GM23338 (cell line): ENCODE results near the gene TAF4. TPM values are rescaled to one million over a fixed set of nuclear protein-coding genes. Genes with fewer than 3 reads are reported as not detected.

Experiments used
- ATAC-seq: fragments of 200-7000 bp; cut with Tn5 transposase; 3 replicates; pipeline ENCODE4 v1.9.1; 2020
- DNase-seq: peaks from one replicate; pipeline ENCODE4 v3.0.0-alpha.2; 2015; ENCODE audit warnings: low spot score
- H2AFZ ChIP-seq: fragments of 200-600 bp; sonication (generic); 2 replicates; pipeline ENCODE4 v1.8.0; 2016; ENCODE audit warnings: antibody characterized with exemption, mild to moderate bottlenecking, moderate library complexity
- H3F3A ChIP-seq: fragments of 200-600 bp; sonication (generic); replicated peaks from 2 replicates; pipeline ENCODE4 v1.8.0; 2017; ENCODE audit warnings: antibody characterized with exemption, mixed run types, low read depth
- H3K27ac ChIP-seq: fragments of 200-600 bp; sonication (generic); 2 replicates; pipeline ENCODE4 v1.6.1; 2016; ENCODE audit warnings: low read depth
- H3K27me3 ChIP-seq: fragments of 200-600 bp; sonication (generic); 2 replicates; pipeline ENCODE4 v1.8.0; 2016; ENCODE audit warnings: mild to moderate bottlenecking, mixed run types, moderate library complexity; ENCODE audit not compliant: insufficient read depth
- H3K36me3 ChIP-seq: fragments of 200-600 bp; sonication (generic); 2 replicates; pipeline ENCODE4 v1.8.0; 2016; ENCODE audit warnings: mild to moderate bottlenecking; ENCODE audit not compliant: insufficient read depth
- H3K4me1 ChIP-seq: fragments of 200-600 bp; sonication (generic); 2 replicates; pipeline ENCODE4 v1.8.0; 2016; ENCODE audit warnings: mild to moderate bottlenecking, moderate library complexity; ENCODE audit not compliant: insufficient read depth
- H3K4me2 ChIP-seq: fragments of 200-600 bp; sonication (generic); 2 replicates; pipeline ENCODE4 v1.7.1; 2017; ENCODE audit warnings: mixed run types
- H3K4me3 ChIP-seq: fragments of 200-600 bp; sonication (generic); 2 replicates; pipeline ENCODE4 v1.6.1; 2016; ENCODE audit warnings: mixed run types
- H3K79me2 ChIP-seq: fragments of 200-600 bp; sonication (generic); replicated peaks from 2 replicates; pipeline ENCODE4 v1.8.0; 2017; ENCODE audit warnings: mild to moderate bottlenecking; ENCODE audit not compliant: insufficient read depth
- H3K9me2 ChIP-seq: fragments of 200-600 bp; sonication (generic); 2 replicates; pipeline ENCODE4 v1.8.0; 2017; ENCODE audit not compliant: insufficient read depth
- H4K20me1 ChIP-seq: fragments of 200-600 bp; sonication (generic); replicated peaks from 2 replicates; pipeline ENCODE4 v1.8.0; 2017; ENCODE audit warnings: mild to moderate bottlenecking; ENCODE audit not compliant: insufficient read depth
- H3K27ac Mint-ChIP-seq: 2 replicates; pipeline ENCODE4 v1.8.0; 2020; ENCODE audit warnings: inconsistent platforms, mild to moderate bottlenecking, moderate library complexity, mixed read lengths
- H3K27me3 Mint-ChIP-seq: 3 replicates; pipeline ENCODE4 v1.8.0; 2022; ENCODE audit warnings: low read depth, mild to moderate bottlenecking, moderate library complexity, mixed read lengths, inconsistent platforms; ENCODE audit not compliant: insufficient read depth, poor library complexity
- H3K36me3 Mint-ChIP-seq: 3 replicates; pipeline ENCODE4 v1.8.0; 2021; ENCODE audit warnings: low read depth, mild to moderate bottlenecking, inconsistent platforms, moderate library complexity, mixed read lengths
- H3K4me1 Mint-ChIP-seq: 3 replicates; pipeline ENCODE4 v1.8.0; 2020; ENCODE audit warnings: mild to moderate bottlenecking, inconsistent platforms, mixed read lengths
- H3K4me3 Mint-ChIP-seq: 3 replicates; pipeline ENCODE4 v1.8.0; 2021; ENCODE audit warnings: moderate library complexity, mild to moderate bottlenecking, inconsistent platforms, mixed read lengths
- H3K9me3 Mint-ChIP-seq: 3 replicates; pipeline ENCODE4 v1.8.0; 2020; ENCODE audit warnings: moderate library complexity, mild to moderate bottlenecking, inconsistent platforms, mixed read lengths
- CREB1 ChIP-seq: fragments of 250-450 bp; sonication (Bioruptor Pico); IDR thresholded peaks from 2 replicates; pipeline ENCODE4 v1.5.0; 2020; ENCODE audit warnings: low read depth, mild to moderate bottlenecking, moderate library complexity
- EZH2 ChIP-seq: fragments of 200-600 bp; sonication (generic); IDR thresholded peaks from one replicate; pipeline ENCODE4 v1.8.0; 2017; ENCODE audit warnings: antibody characterized with exemption, mild to moderate bottlenecking, low read depth; ENCODE audit not compliant: unreplicated experiment
- JUNB ChIP-seq: IDR thresholded peaks from one replicate; pipeline ENCODE4 v1.6.1; 2016; ENCODE audit warnings: antibody characterized with exemption; ENCODE audit not compliant: unreplicated experiment
- NANOG ChIP-seq: IDR thresholded peaks from 2 replicates; pipeline ENCODE4 v1.6.1; 2016; ENCODE audit warnings: antibody characterized with exemption, borderline replicate concordance
- POLR2AphosphoS5 ChIP-seq: IDR thresholded peaks from 2 replicates; pipeline ENCODE4 v1.6.1; 2016; ENCODE audit warnings: antibody characterized with exemption, low read depth
- STAT1 ChIP-seq: IDR thresholded peaks from one replicate; pipeline ENCODE4 v1.6.1; 2016; ENCODE audit warnings: antibody characterized with exemption; ENCODE audit not compliant: unreplicated experiment
- ZNF331 ChIP-seq: fragments of 250-450 bp; sonication (Bioruptor Pico); IDR thresholded peaks from 2 replicates; pipeline ENCODE4 v1.5.0; 2020; ENCODE audit warnings: low read depth, mild to moderate bottlenecking, moderate library complexity
- polyA plus RNA-seq: library from polyadenylated mRNA; unstranded; fragments of >200 nt; fragmentation: Nextera tagmentation; extraction: Ambion mirVana; gene quantifications from 2 replicates; pipeline ENCODE4 v1.2.1, GENCODE V29; 2016
- total RNA-seq: library from RNA; depleted of rRNA; stranded (reverse); fragments of >200 nt; shearing (Covaris generic); gene quantifications from 2 replicates; pipeline ENCODE4 v1.2.3, GENCODE V29; 2014
- TF ChIP-seq, protein P1 (sequence below): IDR thresholded peaks from 2 replicates; pipeline ENCODE4 v1.6.1; 2016; ENCODE audit warnings: antibody characterized with exemption
- TF ChIP-seq, protein P2 (sequence below), 2 experiments: fragments of 200-600 bp in 1 of 2; sonication (generic) in 1 of 2; conservative IDR thresholded peaks; 2 replicates each; pipeline versions ENCODE4 v1.5.1 to v1.6.1; 2016 to 2017; ENCODE audit warnings: antibody characterized with exemption in 2 of 2, low read depth in 2 of 2, mild to moderate bottlenecking in 2 of 2, moderate library complexity in 1 of 2
- TF ChIP-seq, protein P3 (sequence below): fragments of 250-450 bp; sonication (Bioruptor Pico); IDR thresholded peaks from 2 replicates; pipeline ENCODE4 v1.5.0; 2020; ENCODE audit warnings: mild to moderate bottlenecking, moderate library complexity
- TF ChIP-seq, protein P4 (sequence below): IDR thresholded peaks from one replicate; pipeline ENCODE4 v1.6.1; 2018; ENCODE audit warnings: antibody characterized with exemption; ENCODE audit not compliant: unreplicated experiment

Gene TAF4
- total and polyA plus RNA-seq, 2 experiments from 2014 or later = 7.2 to 60.0 TPM

DNA sequence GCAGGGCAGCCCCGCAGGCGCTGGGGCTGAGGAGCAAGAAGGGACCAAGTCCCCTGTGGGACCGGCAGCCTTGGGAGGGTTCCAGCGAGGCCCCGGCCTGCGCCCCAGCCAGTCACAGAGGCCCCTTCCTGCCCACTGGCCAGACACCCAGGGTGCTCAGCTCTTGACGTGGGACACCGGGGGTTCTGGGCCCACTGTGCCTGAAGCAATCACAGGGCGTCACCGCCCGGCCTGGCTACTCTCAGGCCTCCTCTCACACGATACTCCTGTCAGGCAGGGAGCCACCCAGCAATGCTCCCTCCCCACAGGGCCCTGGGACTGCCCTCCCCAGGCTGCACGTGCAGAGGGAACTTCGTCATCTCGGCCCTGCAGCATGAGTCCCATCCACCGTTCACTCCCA is 14.5 kb downstream of the TAF4 start (continued):
- TF ChIP-seq EZH2 (no peak), JUNB (no peak), POLR2AphosphoS5 (no peak)
- TF ChIP-seq, protein P1, sequence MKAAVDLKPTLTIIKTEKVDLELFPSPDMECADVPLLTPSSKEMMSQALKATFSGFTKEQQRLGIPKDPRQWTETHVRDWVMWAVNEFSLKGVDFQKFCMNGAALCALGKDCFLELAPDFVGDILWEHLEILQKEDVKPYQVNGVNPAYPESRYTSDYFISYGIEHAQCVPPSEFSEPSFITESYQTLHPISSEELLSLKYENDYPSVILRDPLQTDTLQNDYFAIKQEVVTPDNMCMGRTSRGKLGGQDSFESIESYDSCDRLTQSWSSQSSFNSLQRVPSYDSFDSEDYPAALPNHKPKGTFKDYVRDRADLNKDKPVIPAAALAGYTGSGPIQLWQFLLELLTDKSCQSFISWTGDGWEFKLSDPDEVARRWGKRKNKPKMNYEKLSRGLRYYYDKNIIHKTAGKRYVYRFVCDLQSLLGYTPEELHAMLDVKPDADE = no peak
- TF ChIP-seq, protein P2, sequence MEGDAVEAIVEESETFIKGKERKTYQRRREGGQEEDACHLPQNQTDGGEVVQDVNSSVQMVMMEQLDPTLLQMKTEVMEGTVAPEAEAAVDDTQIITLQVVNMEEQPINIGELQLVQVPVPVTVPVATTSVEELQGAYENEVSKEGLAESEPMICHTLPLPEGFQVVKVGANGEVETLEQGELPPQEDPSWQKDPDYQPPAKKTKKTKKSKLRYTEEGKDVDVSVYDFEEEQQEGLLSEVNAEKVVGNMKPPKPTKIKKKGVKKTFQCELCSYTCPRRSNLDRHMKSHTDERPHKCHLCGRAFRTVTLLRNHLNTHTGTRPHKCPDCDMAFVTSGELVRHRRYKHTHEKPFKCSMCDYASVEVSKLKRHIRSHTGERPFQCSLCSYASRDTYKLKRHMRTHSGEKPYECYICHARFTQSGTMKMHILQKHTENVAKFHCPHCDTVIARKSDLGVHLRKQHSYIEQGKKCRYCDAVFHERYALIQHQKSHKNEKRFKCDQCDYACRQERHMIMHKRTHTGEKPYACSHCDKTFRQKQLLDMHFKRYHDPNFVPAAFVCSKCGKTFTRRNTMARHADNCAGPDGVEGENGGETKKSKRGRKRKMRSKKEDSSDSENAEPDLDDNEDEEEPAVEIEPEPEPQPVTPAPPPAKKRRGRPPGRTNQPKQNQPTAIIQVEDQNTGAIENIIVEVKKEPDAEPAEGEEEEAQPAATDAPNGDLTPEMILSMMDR (conservative IDR thresholded peaks at IDR 0.05; ENCODE audit: low read depth in 2 of 2) = no peak

DNA sequence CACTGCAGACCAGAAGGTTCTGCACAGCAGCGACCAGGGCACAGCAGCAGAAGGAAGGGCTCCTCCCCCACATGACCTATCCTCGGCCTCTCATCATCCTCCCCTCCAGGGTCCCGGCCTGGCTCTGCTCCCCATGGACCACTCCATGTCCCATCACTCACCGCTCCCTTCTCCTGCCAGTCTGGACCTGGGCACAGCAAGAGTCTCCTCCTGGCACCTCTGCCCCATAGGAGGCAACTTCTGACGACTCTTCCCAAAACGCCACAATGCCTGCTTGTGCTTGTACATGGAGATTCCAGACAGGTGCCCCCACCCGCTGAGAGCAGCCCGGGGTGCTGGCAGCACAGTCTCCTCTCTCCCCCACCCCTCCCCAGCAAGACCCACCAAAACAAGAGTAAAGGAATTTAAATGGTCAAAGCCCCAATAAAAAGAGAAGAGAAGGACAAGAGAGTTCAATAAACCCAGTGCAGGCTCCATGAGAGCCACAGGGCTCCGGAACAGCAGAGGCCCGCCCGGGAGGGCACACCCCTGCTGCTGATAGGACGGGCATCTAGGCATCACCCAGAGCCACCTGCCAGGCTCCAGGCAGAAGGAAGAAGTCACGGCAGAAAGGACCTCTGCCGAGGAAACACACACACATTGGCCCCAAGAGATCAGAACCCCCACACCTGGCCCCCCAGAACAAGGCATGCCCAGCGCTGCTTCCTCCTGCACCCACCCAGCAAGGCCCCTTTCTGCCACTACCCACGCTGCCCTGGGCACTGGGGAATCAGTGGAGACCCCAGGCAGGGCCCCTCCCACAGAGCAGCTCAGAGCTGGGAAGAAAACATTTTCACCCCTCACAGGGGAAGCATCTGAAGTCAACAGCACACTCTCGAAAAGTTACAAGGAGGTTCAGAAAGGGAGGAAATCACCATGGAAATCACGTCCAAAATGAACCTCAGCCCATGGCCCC is 15.2 kb downstream of the TAF4 start:
- H3K4me3 Mint-ChIP-seq = no peak overlapping the region
- no peaks in the 10 kb centered on the region for H3K9me3 Mint-ChIP-seq
- H3K4me1 Mint-ChIP-seq = peaks cover 53% of the 10 kb centered on the region
- no peak overlapping the region for H3K27ac ChIP-seq
- H3K27me3 Mint-ChIP-seq = peaks cover 22% of the 10 kb centered on the region
- no peaks in the 10 kb centered on the region for H3K27me3 ChIP-seq
- H3K4me3 ChIP-seq = no peak overlapping the region
- peaks cover 16% of the 10 kb centered on the region for H3K36me3 Mint-ChIP-seq
- H4K20me1 ChIP-seq = peaks cover 57% of the 10 kb centered on the region
- DNase-seq = no peak
- H3K9me2 ChIP-seq = no peaks in the 10 kb centered on the region
- H3K36me3 ChIP-seq = no peaks in the 10 kb centered on the region
- H3F3A ChIP-seq = no peaks in the 10 kb centered on the region
- no peak for ATAC-seq
- peaks cover 99% of the 10 kb centered on the region for H3K79me2 ChIP-seq
- peaks cover 21% of the 10 kb centered on the region for H3K4me1 ChIP-seq
- no peak overlapping the region for H3K4me2 ChIP-seq
- no peak overlapping the region for H2AFZ ChIP-seq
- no peak overlapping the region for H3K27ac Mint-ChIP-seq
- TF ChIP-seq, protein P3, sequence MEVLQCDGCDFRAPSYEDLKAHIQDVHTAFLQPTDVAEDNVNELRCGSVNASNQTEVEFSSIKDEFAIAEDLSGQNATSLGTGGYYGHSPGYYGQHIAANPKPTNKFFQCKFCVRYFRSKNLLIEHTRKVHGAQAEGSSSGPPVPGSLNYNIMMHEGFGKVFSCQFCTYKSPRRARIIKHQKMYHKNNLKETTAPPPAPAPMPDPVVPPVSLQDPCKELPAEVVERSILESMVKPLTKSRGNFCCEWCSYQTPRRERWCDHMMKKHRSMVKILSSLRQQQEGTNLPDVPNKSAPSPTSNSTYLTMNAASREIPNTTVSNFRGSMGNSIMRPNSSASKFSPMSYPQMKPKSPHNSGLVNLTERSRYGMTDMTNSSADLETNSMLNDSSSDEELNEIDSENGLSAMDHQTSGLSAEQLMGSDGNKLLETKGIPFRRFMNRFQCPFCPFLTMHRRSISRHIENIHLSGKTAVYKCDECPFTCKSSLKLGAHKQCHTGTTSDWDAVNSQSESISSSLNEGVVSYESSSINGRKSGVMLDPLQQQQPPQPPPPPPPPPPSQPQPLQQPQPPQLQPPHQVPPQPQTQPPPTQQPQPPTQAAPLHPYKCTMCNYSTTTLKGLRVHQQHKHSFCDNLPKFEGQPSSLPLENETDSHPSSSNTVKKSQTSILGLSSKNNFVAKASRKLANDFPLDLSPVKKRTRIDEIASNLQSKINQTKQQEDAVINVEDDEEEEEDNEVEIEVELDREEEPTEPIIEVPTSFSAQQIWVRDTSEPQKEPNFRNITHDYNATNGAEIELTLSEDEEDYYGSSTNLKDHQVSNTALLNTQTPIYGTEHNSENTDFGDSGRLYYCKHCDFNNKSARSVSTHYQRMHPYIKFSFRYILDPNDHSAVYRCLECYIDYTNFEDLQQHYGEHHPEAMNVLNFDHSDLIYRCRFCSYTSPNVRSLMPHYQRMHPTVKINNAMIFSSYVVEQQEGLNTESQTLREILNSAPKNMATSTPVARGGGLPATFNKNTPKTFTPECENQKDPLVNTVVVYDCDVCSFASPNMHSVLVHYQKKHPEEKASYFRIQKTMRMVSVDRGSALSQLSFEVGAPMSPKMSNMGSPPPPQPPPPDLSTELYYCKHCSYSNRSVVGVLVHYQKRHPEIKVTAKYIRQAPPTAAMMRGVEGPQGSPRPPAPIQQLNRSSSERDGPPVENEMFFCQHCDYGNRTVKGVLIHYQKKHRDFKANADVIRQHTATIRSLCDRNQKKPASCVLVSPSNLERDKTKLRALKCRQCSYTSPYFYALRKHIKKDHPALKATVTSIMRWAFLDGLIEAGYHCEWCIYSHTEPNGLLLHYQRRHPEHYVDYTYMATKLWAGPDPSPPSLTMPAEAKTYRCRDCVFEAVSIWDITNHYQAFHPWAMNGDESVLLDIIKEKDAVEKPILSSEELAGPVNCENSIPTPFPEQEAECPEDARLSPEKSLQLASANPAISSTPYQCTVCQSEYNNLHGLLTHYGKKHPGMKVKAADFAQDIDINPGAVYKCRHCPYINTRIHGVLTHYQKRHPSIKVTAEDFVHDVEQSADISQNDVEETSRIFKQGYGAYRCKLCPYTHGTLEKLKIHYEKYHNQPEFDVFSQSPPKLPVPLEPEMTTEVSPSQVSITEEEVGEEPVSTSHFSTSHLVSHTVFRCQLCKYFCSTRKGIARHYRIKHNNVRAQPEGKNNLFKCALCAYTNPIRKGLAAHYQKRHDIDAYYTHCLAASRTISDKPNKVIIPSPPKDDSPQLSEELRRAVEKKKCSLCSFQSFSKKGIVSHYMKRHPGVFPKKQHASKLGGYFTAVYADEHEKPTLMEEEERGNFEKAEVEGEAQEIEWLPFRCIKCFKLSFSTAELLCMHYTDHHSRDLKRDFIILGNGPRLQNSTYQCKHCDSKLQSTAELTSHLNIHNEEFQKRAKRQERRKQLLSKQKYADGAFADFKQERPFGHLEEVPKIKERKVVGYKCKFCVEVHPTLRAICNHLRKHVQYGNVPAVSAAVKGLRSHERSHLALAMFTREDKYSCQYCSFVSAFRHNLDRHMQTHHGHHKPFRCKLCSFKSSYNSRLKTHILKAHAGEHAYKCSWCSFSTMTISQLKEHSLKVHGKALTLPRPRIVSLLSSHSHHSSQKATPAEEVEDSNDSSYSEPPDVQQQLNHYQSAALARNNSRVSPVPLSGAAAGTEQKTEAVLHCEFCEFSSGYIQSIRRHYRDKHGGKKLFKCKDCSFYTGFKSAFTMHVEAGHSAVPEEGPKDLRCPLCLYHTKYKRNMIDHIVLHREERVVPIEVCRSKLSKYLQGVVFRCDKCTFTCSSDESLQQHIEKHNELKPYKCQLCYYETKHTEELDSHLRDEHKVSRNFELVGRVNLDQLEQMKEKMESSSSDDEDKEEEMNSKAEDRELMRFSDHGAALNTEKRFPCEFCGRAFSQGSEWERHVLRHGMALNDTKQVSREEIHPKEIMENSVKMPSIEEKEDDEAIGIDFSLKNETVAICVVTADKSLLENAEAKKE = no peak
- TF ChIP-seq ZNF331 (CRISPR knock-in tag) = no peak
- no peak for TF ChIP-seq STAT1
- no peak for TF ChIP-seq NANOG
- TF ChIP-seq, protein P4, sequence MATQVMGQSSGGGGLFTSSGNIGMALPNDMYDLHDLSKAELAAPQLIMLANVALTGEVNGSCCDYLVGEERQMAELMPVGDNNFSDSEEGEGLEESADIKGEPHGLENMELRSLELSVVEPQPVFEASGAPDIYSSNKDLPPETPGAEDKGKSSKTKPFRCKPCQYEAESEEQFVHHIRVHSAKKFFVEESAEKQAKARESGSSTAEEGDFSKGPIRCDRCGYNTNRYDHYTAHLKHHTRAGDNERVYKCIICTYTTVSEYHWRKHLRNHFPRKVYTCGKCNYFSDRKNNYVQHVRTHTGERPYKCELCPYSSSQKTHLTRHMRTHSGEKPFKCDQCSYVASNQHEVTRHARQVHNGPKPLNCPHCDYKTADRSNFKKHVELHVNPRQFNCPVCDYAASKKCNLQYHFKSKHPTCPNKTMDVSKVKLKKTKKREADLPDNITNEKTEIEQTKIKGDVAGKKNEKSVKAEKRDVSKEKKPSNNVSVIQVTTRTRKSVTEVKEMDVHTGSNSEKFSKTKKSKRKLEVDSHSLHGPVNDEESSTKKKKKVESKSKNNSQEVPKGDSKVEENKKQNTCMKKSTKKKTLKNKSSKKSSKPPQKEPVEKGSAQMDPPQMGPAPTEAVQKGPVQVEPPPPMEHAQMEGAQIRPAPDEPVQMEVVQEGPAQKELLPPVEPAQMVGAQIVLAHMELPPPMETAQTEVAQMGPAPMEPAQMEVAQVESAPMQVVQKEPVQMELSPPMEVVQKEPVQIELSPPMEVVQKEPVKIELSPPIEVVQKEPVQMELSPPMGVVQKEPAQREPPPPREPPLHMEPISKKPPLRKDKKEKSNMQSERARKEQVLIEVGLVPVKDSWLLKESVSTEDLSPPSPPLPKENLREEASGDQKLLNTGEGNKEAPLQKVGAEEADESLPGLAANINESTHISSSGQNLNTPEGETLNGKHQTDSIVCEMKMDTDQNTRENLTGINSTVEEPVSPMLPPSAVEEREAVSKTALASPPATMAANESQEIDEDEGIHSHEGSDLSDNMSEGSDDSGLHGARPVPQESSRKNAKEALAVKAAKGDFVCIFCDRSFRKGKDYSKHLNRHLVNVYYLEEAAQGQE = no peak
- TF ChIP-seq CREB1 (CRISPR knock-in tag) = no peak
